ENCODE data around the gene SYCP2. TPM values are rescaled to one million over a fixed set of nuclear protein-coding genes. Genes with fewer than 3 reads are reported as not detected.

SYCP2 gene
- total and polyA plus RNA-seq, 2 experiments from 2014 or later: 0.22 to 0.24 TPM

GRCh38 chr20:59938696-59939051 lies 5.2 kb upstream of the SYCP2 start:
- Histone ChIP-seq H3F3A (ENCODE audit: insufficient read depth) (peaks cover 26% of the 10 kb centered on the region), H3K4me3 (peak overlapping the region; percentile 93), H3K4me2 (ENCODE audit: unreplicated experiment) (peak overlapping the region; percentile 82), H3K9me2 (ENCODE audit: insufficient read depth) (no peaks in the 10 kb centered on the region), H2AFZ (no peak overlapping the region), H3K79me2 (ENCODE audit: insufficient read depth) (peaks cover 37% of the 10 kb centered on the region), H3K9me3 (ENCODE audit: low read depth) (no peaks in the 10 kb centered on the region), H3K27me3 (replicated peaks; ENCODE audit: insufficient read depth) (no peaks in the 10 kb centered on the region), H3K27ac (peak overlapping the region; percentile 99), H4K20me1 (ENCODE audit: insufficient read depth) (no peaks in the 10 kb centered on the region; the same call in 1 of the 2 replicates), H3K36me3 (ENCODE audit: low read depth) (peaks cover 11% of the 10 kb centered on the region; the same call in 1 of the 2 replicates), H3K4me1 (ENCODE audit: insufficient read depth) (peaks cover 37% of the 10 kb centered on the region), H3K9ac (peak overlapping the region; percentile 40)
- peak; percentile 82 for DNase-seq
- 76 to 79% methylated on average over 7 of the region's 7 CpGs for WGBS, 2 experiments (ENCODE audit: low coverage in 1 of 2, low lambda C conversion rate in 2 of 2, missing lambda C conversion rate in 2 of 2)
- no peak for TF ChIP-seq EZH2 (IDR thresholded peaks at IDR 0.05; ENCODE audit: insufficient read depth, poor library complexity, severe bottlenecking)
- in situ Hi-C loops (cut with MboI): no loop called here

GRCh38 chr20:59938221-59938620 lies 4.8 kb upstream of the SYCP2 start:
- Histone ChIP-seq H4K20me1 (ENCODE audit: insufficient read depth) (no peaks in the 10 kb centered on the region; the same call in 1 of the 2 replicates), H3K27ac (peak overlapping the region; percentile 99), H3K4me3 (peak overlapping the region; percentile 93), H3K9me2 (ENCODE audit: insufficient read depth) (no peaks in the 10 kb centered on the region), H3K9ac (peak overlapping the region; percentile 40), H3K9me3 (ENCODE audit: low read depth) (no peaks in the 10 kb centered on the region), H3K36me3 (ENCODE audit: low read depth) (peaks cover 7% of the 10 kb centered on the region; the same call in 1 of the 2 replicates), H2AFZ (no peak overlapping the region), H3K27me3 (replicated peaks; ENCODE audit: insufficient read depth) (no peaks in the 10 kb centered on the region), H3F3A (ENCODE audit: insufficient read depth) (peaks cover 26% of the 10 kb centered on the region), H3K4me2 (ENCODE audit: unreplicated experiment) (peak overlapping the region; percentile 82), H3K4me1 (ENCODE audit: insufficient read depth) (peaks cover 37% of the 10 kb centered on the region), H3K79me2 (ENCODE audit: insufficient read depth) (peaks cover 37% of the 10 kb centered on the region)
- in situ Hi-C loops (cut with MboI): no loop called here
- 30 to 32% methylated on average over 4 of the region's 4 CpGs for WGBS, 2 experiments (ENCODE audit: low coverage in 1 of 2, low lambda C conversion rate in 2 of 2, missing lambda C conversion rate in 2 of 2)
- peak; percentile 88 for DNase-seq
- TF ChIP-seq EZH2phosphoT487 (IDR thresholded peaks at IDR 0.05; ENCODE audit: insufficient read depth, low read depth): no peak
- no peak for TF ChIP-seq EZH2 (IDR thresholded peaks at IDR 0.05; ENCODE audit: insufficient read depth, poor library complexity, severe bottlenecking)

GRCh38 chr20:59937150-59937549 lies 3.7 kb upstream of the SYCP2 start:
- H2AFZ ChIP-seq: no peak overlapping the region
- H3K9ac ChIP-seq: 0 out of 2 replicates have a peak overlapping the region, but pooled peaks have one; percentile 40
- H3K79me2 ChIP-seq (ENCODE audit: insufficient read depth): peaks cover 30% of the 10 kb centered on the region
- H3F3A ChIP-seq (ENCODE audit: insufficient read depth): peaks cover 25% of the 10 kb centered on the region
- no peaks in the 10 kb centered on the region for H3K9me3 ChIP-seq (ENCODE audit: low read depth)
- peak overlapping the region; percentile 93 for H3K4me3 ChIP-seq
- no peaks in the 10 kb centered on the region for H3K9me2 ChIP-seq (ENCODE audit: insufficient read depth)
- H3K27me3 ChIP-seq (replicated peaks; ENCODE audit: insufficient read depth): no peaks in the 10 kb centered on the region
- peak overlapping the region; percentile 82 for H3K4me2 ChIP-seq (ENCODE audit: unreplicated experiment)
- H3K27ac ChIP-seq: peak overlapping the region; percentile 99; the same call in 1 of the 2 replicates
- H3K36me3 ChIP-seq (ENCODE audit: low read depth): no peaks in the 10 kb centered on the region
- 15 to 26% methylated on average over 3 of the region's 3 CpGs for WGBS, 2 experiments (ENCODE audit: low coverage in 1 of 2, low lambda C conversion rate in 2 of 2, missing lambda C conversion rate in 2 of 2)
- TF ChIP-seq EZH2 (IDR thresholded peaks at IDR 0.05; ENCODE audit: insufficient read depth, poor library complexity, severe bottlenecking) (no peak), EZH2phosphoT487 (IDR thresholded peaks at IDR 0.05; ENCODE audit: insufficient read depth, low read depth) (no peak)
- H4K20me1 ChIP-seq (ENCODE audit: insufficient read depth): no peaks in the 10 kb centered on the region; the same call in 1 of the 2 replicates
- in situ Hi-C loops (cut with MboI): no loop called here
- H3K4me1 ChIP-seq (ENCODE audit: insufficient read depth): peaks cover 37% of the 10 kb centered on the region
- DNase-seq: peak; percentile 44

GRCh38 chr20:59936409-59936808 lies 3.0 kb upstream of the SYCP2 start:
- Histone ChIP-seq H3K36me3 (ENCODE audit: low read depth) (no peaks in the 10 kb centered on the region), H3F3A (ENCODE audit: insufficient read depth) (peaks cover 18% of the 10 kb centered on the region), H4K20me1 (ENCODE audit: insufficient read depth) (no peaks in the 10 kb centered on the region; the same call in 1 of the 2 replicates), H3K9me3 (ENCODE audit: low read depth) (no peaks in the 10 kb centered on the region), H3K79me2 (ENCODE audit: insufficient read depth) (peaks cover 23% of the 10 kb centered on the region), H3K27me3 (replicated peaks; ENCODE audit: insufficient read depth) (no peaks in the 10 kb centered on the region), H2AFZ (no peak overlapping the region), H3K4me3 (no peak overlapping the region), H3K27ac (no peak overlapping the region), H3K4me1 (ENCODE audit: insufficient read depth) (peaks cover 30% of the 10 kb centered on the region), H3K9ac (no peak overlapping the region), H3K4me2 (ENCODE audit: unreplicated experiment) (peak overlapping the region; percentile 82), H3K9me2 (ENCODE audit: insufficient read depth) (no peaks in the 10 kb centered on the region)
- in situ Hi-C loops (cut with MboI): no loop called here
- TF ChIP-seq EZH2 (IDR thresholded peaks at IDR 0.05; ENCODE audit: insufficient read depth, poor library complexity, severe bottlenecking) (no peak), EZH2phosphoT487 (IDR thresholded peaks at IDR 0.05; ENCODE audit: insufficient read depth, low read depth) (no peak)
- DNase-seq: no peak
- 76 to 83% methylated on average over 4 of the region's 4 CpGs for WGBS, 2 experiments (ENCODE audit: low coverage in 1 of 2, low lambda C conversion rate in 2 of 2, missing lambda C conversion rate in 2 of 2)
